Stimulated activated CD4-positive, alpha-beta T cell treated with anti-CD3 and anti-CD28 coated beads, Interleukin-1b, Interleukin-23, amount 100 ng/mL, for 24 hours (primary cell): Measurements from ENCODE around the gene CERS4.
A peak's percentile ranks its signal among the peaks of the same experiment; 100 is the strongest.
"Not testable (repeated sequence)": the region's sequence is repeated elsewhere in the genome, so short reads cannot be mapped to it uniquely, and the experiment has no call there.

ENCODE experiments used
- DNase-seq, 4 experiments: peaks; one replicate each; pipeline ENCODE4 v3.0.0-alpha.2; 2020; ENCODE audit warnings: low read depth in 4 of 4, low spot score in 1 of 4

The CERS4 gene

GRCh38 chr19:8208922-8209461 is at the start of gene CERS4:
CERS4 (plus strand) TSS chr19:8209370; CDS start chr19:8251077, 41,707 bp downstream.
- peak in 3 of 4 experiments; percentile 52 to 72 (median 62) for DNase-seq

GRCh38 chr19:8161135-8161646 is 48.0 kb upstream of the CERS4 start:
- DNase-seq = no peak

- DNase-seq = no peak
Measured at GRCh38 chr19:8163759-8164158, 45.4 kb upstream of the CERS4 start.

GRCh38 chr19:8167985-8168384 is 41.2 kb upstream of the CERS4 start:
- DNase-seq = no peak

- no peak for DNase-seq
Measured at GRCh38 chr19:8168537-8168936, 40.6 kb upstream of the CERS4 start.

GRCh38 chr19:8174706-8175105 is 34.5 kb upstream of the CERS4 start:
- DNase-seq = no peak

- DNase-seq = no peak
Measured at GRCh38 chr19:8180018-8180417, 29.2 kb upstream of the CERS4 start.

- no peak for DNase-seq
Measured at GRCh38 chr19:8184274-8184673, 24.9 kb upstream of the CERS4 start.

GRCh38 chr19:8185343-8186068 is 23.7 kb upstream of the CERS4 start:
- DNase-seq = no peak

GRCh38 chr19:8192221-8192820 is 16.8 kb upstream of the CERS4 start:
- no peak for DNase-seq

- no peak for DNase-seq
Measured at GRCh38 chr19:8194528-8195267, 14.5 kb upstream of the CERS4 start.

GRCh38 chr19:8196271-8196927 is 12.8 kb upstream of the CERS4 start:
- DNase-seq = no peak

GRCh38 chr19:8203288-8204120 is 5.7 kb upstream of the CERS4 start:
- not testable (repeated sequence) for DNase-seq

- no peak for DNase-seq
Measured at GRCh38 chr19:8204961-8205360, 4.2 kb upstream of the CERS4 start.

GRCh38 chr19:8206147-8207087 is 2.8 kb upstream of the CERS4 start:
- DNase-seq = no peak

- DNase-seq = not testable (repeated sequence)
Measured at GRCh38 chr19:8207326-8207725, 1.8 kb upstream of the CERS4 start.

- no peak for DNase-seq
Measured at GRCh38 chr19:8208119-8208921, 850 bp upstream of the CERS4 start.
